ENCODE results near the gene ZNF585A. TPM values are rescaled to one million over a fixed set of nuclear protein-coding genes. Genes with fewer than 3 reads are reported as not detected.
A peak's percentile ranks its signal among the peaks of the same experiment; 100 is the strongest.
"Not testable (repeated sequence)": the region's sequence is repeated elsewhere in the genome, so short reads cannot be mapped to it uniquely, and the experiment has no call there.

The ZNF585A gene
- total RNA-seq, 1 experiment from 2014 or later, result 13.8 TPM

DNA sequence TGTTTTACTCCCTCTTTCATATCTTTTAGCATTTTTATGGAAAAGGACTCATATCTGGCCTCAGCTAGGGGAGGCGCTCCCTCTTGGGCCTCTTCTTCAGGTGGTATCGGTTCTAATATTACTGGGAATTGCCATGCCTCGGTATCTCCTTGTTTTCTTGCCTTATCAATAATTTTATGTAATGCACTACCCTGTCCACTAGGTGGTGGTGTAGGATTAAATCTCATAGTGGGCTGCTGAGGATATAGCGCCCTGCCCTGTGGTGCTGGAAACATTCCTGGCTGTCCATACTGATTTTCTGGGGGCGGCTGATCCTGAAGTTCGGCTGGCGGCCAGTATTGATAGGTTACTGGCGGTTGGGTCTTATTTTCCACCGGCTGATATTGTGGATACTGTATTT, 58.5 kb downstream of the ZNF585A start:
- TF ChIP-seq, protein P1, sequence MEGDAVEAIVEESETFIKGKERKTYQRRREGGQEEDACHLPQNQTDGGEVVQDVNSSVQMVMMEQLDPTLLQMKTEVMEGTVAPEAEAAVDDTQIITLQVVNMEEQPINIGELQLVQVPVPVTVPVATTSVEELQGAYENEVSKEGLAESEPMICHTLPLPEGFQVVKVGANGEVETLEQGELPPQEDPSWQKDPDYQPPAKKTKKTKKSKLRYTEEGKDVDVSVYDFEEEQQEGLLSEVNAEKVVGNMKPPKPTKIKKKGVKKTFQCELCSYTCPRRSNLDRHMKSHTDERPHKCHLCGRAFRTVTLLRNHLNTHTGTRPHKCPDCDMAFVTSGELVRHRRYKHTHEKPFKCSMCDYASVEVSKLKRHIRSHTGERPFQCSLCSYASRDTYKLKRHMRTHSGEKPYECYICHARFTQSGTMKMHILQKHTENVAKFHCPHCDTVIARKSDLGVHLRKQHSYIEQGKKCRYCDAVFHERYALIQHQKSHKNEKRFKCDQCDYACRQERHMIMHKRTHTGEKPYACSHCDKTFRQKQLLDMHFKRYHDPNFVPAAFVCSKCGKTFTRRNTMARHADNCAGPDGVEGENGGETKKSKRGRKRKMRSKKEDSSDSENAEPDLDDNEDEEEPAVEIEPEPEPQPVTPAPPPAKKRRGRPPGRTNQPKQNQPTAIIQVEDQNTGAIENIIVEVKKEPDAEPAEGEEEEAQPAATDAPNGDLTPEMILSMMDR (conservative IDR thresholded peaks at IDR 0.05), result peak; percentile 52
- TF ChIP-seq EZH2 (IDR thresholded peaks at IDR 0.05; ENCODE audit: low read depth), result no peak
- Histone ChIP-seq H3K79me2 (ENCODE audit: low read depth) (no peaks in the 10 kb centered on the region), H3F3A (ENCODE audit: insufficient read depth, low read depth) (no peaks in the 10 kb centered on the region), H2AFZ (no peak overlapping the region), H4K20me1 (ENCODE audit: insufficient read depth) (no peaks in the 10 kb centered on the region), H3K27me3 (ENCODE audit: insufficient read depth, low read depth) (no peaks in the 10 kb centered on the region), H3K9me2 (ENCODE audit: insufficient read depth) (no peaks in the 10 kb centered on the region), H3K4me1 (replicated peaks; ENCODE audit: insufficient read depth) (no peaks in the 10 kb centered on the region), H3K9me3 (ENCODE audit: insufficient read depth, low read depth) (peaks cover 36% of the 10 kb centered on the region), H3K4me3 (no peak overlapping the region), H3K4me2 (no peak overlapping the region), H3K27ac (no peak overlapping the region), H3K36me3 (ENCODE audit: low read depth) (peaks cover 7% of the 10 kb centered on the region; the same call in 1 of the 2 replicates)
- DNase-seq, result no peak
- intact Hi-C loops (cut with micrococcal nuclease; ENCODE audit: unreplicated experiment), result no loop called here
- ChIA-PET POLR2A (ENCODE audit: unreplicated experiment) (no interaction called here), CTCF (no interaction called here)
- no TSS peak for BruUV-seq (replicated peaks)

DNA sequence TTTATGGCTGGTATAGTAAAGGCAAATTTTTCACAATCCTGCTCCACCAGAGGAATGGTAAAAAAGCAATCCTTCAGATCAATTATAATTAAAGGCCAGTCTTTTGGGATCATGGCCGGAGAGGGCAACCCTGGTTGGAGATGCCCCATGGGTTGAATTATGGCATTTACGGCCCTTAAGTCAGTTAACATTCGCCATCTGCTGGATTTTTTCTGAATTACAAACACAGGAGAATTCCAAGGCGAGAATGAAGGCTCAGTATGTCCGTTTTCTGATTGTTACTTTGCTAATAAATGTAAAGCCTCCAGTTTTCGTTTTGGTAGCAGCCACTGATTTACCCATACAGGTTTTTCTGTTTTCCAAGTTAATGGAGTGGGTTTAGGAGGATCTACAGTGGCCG, 60.7 kb downstream of the ZNF585A start:
- H2AFZ ChIP-seq; BruUV-seq (replicated peaks); H3K4me2 ChIP-seq; H4K20me1 ChIP-seq (ENCODE audit: insufficient read depth); H3K4me1 ChIP-seq (replicated peaks; ENCODE audit: insufficient read depth); H3K4me3 ChIP-seq; H3K9me2 ChIP-seq (ENCODE audit: insufficient read depth); intact Hi-C loops (cut with micrococcal nuclease; ENCODE audit: unreplicated experiment); CTCF ChIA-PET; H3K27me3 ChIP-seq (ENCODE audit: insufficient read depth, low read depth); H3F3A ChIP-seq (ENCODE audit: insufficient read depth, low read depth); H3K27ac ChIP-seq; H3K36me3 ChIP-seq (ENCODE audit: low read depth); POLR2A ChIA-PET (ENCODE audit: unreplicated experiment); DNase-seq; H3K79me2 ChIP-seq (ENCODE audit: low read depth): not testable (repeated sequence)
- H3K9me3 ChIP-seq (ENCODE audit: insufficient read depth, low read depth), result peaks cover 29% of the 10 kb centered on the region
- TF ChIP-seq, protein P1 (conservative IDR thresholded peaks at IDR 0.05), result peak; percentile 40

DNA sequence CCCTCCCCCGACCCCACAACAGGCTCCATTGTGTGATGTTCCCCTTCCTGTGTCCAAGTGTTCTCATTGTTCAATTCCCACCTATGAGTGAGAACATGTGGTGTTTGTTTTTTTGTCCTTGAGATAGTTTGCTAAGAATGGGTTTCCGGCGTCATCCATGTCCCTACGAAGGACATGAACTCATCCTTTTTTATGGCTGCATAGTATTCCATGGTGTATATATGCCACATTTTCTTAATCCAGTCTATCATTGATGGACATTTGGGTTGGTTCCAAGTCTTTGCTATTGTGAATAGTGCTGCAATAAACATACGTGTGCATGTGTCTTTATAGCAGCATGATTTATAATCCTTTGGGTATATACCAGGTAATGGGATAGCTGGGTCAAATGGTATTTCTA, 68.4 kb downstream of the ZNF585A start:
- H3K4me2 ChIP-seq; H3K79me2 ChIP-seq (ENCODE audit: low read depth); BruUV-seq (replicated peaks); CTCF ChIA-PET; H3K4me1 ChIP-seq (replicated peaks; ENCODE audit: insufficient read depth); H3K27me3 ChIP-seq (ENCODE audit: insufficient read depth, low read depth); DNase-seq; H3F3A ChIP-seq (ENCODE audit: insufficient read depth, low read depth); H3K27ac ChIP-seq; H3K4me3 ChIP-seq; H3K36me3 ChIP-seq (ENCODE audit: low read depth); H3K9me2 ChIP-seq (ENCODE audit: insufficient read depth); intact Hi-C loops (cut with micrococcal nuclease; ENCODE audit: unreplicated experiment); H2AFZ ChIP-seq; H4K20me1 ChIP-seq (ENCODE audit: insufficient read depth): not testable (repeated sequence)
- peaks cover 33% of the 10 kb centered on the region for H3K9me3 ChIP-seq (ENCODE audit: insufficient read depth, low read depth)
- POLR2A ChIA-PET (ENCODE audit: unreplicated experiment), result interaction anchor here (0.7 kb wide), 1 partner anchor 103 kb away, joined by 6 read pairs; no protein-coding TSS in a partner anchor

DNA sequence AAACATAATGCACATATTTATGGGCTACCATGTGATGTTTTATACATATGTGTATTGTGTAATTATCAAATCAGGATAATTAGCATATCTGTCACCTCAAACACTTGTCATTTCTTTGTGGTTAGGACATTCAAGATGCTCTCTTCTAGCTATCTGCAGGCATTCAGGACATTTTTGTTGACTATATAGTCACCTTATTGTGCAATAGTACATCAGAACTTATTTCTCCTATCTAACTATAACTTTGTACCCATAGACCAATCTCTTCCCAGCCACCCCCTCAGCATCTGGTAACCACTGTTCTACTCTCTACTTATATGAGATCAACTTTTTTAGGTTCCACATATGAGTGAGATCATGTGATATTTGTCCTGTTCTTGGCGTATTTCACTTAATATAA, 73.9 kb downstream of the ZNF585A start:
- intact Hi-C loops (cut with micrococcal nuclease; ENCODE audit: unreplicated experiment), result no loop called here
- ChIA-PET CTCF (no interaction called here), POLR2A (ENCODE audit: unreplicated experiment) (no interaction called here)
- TF ChIP-seq, protein P1 (conservative IDR thresholded peaks at IDR 0.05), result no peak
- TF ChIP-seq EZH2 (IDR thresholded peaks at IDR 0.05; ENCODE audit: low read depth), result no peak
- Histone ChIP-seq H3K27me3 (ENCODE audit: insufficient read depth, low read depth) (no peaks in the 10 kb centered on the region), H3K4me1 (replicated peaks; ENCODE audit: insufficient read depth) (no peaks in the 10 kb centered on the region), H3K9me2 (ENCODE audit: insufficient read depth) (no peaks in the 10 kb centered on the region), H3K36me3 (ENCODE audit: low read depth) (peaks cover 13% of the 10 kb centered on the region; the same call in 1 of the 2 replicates), H3F3A (ENCODE audit: insufficient read depth, low read depth) (no peaks in the 10 kb centered on the region), H2AFZ (no peak overlapping the region), H3K4me2 (no peak overlapping the region), H3K27ac (no peak overlapping the region), H3K4me3 (no peak overlapping the region), H4K20me1 (ENCODE audit: insufficient read depth) (no peaks in the 10 kb centered on the region), H3K9me3 (ENCODE audit: insufficient read depth, low read depth) (peaks cover 33% of the 10 kb centered on the region), H3K79me2 (ENCODE audit: low read depth) (no peaks in the 10 kb centered on the region)
- DNase-seq, result no peak
- BruUV-seq (replicated peaks), result no TSS peak

Data from PC-9 (cell line).